Naive thymus-derived CD8-positive, alpha-beta T cell (primary cell): Measurements from ENCODE around the gene ZNF563. TPM values are rescaled to one million over a fixed set of nuclear protein-coding genes. Genes with fewer than 3 reads are reported as not detected.
"Not testable (repeated sequence)": the region's sequence is repeated elsewhere in the genome, so short reads cannot be mapped to it uniquely, and the experiment has no call there.

Experiments
- ATAC-seq, 2 donors: fragments of 150-1000 bp; cut with Tn5 transposase in 1 of 2; sonication (Bioruptor Pico), chemical (Tn5 transposase) in 1 of 2; 1 replicate in 1 of 2; 2 replicates in 1 of 2; pipeline ENCODE4 v1.10.0; 2021; ENCODE audit warnings: mild to moderate bottlenecking in 2 of 2, moderate library complexity in 2 of 2
- POLR2A ChIA-PET: fragments of 350-600 bp; sonication (Branson Sonifier 250); formaldehyde crosslinking; loops from one replicate; lab custom pipeline; 2021; ENCODE audit warnings: antibody characterized with exemption; lab: Charles Lee
- DNase-seq, 10 donors: peaks; one replicate each; pipeline versions ENCODE4 v3.0.0 to v3.0.0-alpha.2; 2020 to 2022
- H3K27ac Mint-ChIP-seq, 10 donors: one replicate each; pipeline ENCODE4 v1.8.0; 2020 to 2022; ENCODE audit warnings: mild to moderate bottlenecking in 10 of 10, mixed read lengths in 10 of 10, moderate library complexity in 4 of 10, inconsistent platforms in 1 of 10
- H3K27me3 Mint-ChIP-seq, 5 donors: one replicate each; pipeline ENCODE4 v1.8.0; 2021 to 2022; ENCODE audit warnings: mixed read lengths in 5 of 5
- H3K36me3 Mint-ChIP-seq, 3 donors: one replicate each; pipeline ENCODE4 v1.8.0; 2020 to 2022; ENCODE audit warnings: mixed read lengths in 3 of 3, mild to moderate bottlenecking in 2 of 3, inconsistent platforms in 1 of 3
- H3K4me1 Mint-ChIP-seq, 4 donors: one replicate each; pipeline ENCODE4 v1.8.0; 2021 to 2022; ENCODE audit warnings: mixed read lengths in 4 of 4
- H3K4me3 Mint-ChIP-seq, 10 donors: one replicate each; pipeline ENCODE4 v1.8.0; 2020 to 2022; ENCODE audit warnings: mild to moderate bottlenecking in 10 of 10, mixed read lengths in 10 of 10, moderate library complexity in 6 of 10, inconsistent platforms in 1 of 10
- H3K9me3 Mint-ChIP-seq, 9 donors: one replicate each; pipeline ENCODE4 v1.8.0; 2020 to 2022; ENCODE audit warnings: mixed read lengths in 9 of 9, mild to moderate bottlenecking in 3 of 9, inconsistent platforms in 1 of 9, moderate library complexity in 1 of 9
- polyA plus RNA-seq, 3 donors: library from polyadenylated mRNA; unstranded; fragments of 300-500 nt; fragmentation: Illumina TruSeq; gene quantifications; one replicate each; pipeline ENCODE4 v1.2.3, GENCODE V29; 2021
- total RNA-seq, 8 experiments: library from RNA in 2 of 8; stranded (reverse) in 2 of 8; gene quantifications; one replicate each; pipeline ENCODE4 v1.2.3 and lab custom pipeline; 2021 to 2026

ZNF563 gene
- total and polyA plus RNA-seq, 5 experiments from 2014 or later = 3.4 to 18.6 (median 6.2) TPM

DNA sequence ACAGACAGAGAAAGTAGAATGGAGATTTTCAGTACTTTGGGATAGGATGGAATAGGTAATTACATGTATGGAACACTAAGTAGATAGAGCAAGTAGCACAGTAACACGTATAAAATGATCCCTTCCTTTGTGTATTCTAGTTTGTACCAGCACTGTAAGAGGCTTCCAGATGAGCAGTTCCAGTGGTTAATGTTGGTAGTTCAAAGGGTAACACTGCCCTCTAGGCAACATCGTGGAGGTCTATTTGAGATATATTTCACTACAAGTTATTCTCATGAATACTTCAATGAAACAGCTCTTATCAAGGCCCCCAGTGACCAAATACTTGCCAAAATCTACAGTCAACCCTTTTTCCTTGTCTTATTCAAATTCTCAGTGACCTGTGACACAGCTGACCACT is 13.5 kb upstream of the ZNF563 start:
- ATAC-seq (peak; percentile 68 to 84), DNase-seq (peak in 3 of 10 donors; percentile 9 to 30 (median 25))
- Mint-ChIP-seq H3K4me3 (no peak overlapping the region), H3K4me1 (no peaks in the 10 kb centered on the region), H3K27ac (no peak overlapping the region), H3K27me3 (no peaks in the 10 kb centered on the region), H3K36me3 (peaks cover 22 to 60% (median 47%) of the 10 kb centered on the region in 3 donors), H3K9me3 (peaks cover 0 to 82% (median 24%) of the 10 kb centered on the region in 9 donors)
- POLR2A ChIA-PET = interaction anchor here (0.9 kb wide), 1 partner anchor 13 kb away, joined by 3 read pairs; the partner anchor contains the start of gene ZNF563

DNA sequence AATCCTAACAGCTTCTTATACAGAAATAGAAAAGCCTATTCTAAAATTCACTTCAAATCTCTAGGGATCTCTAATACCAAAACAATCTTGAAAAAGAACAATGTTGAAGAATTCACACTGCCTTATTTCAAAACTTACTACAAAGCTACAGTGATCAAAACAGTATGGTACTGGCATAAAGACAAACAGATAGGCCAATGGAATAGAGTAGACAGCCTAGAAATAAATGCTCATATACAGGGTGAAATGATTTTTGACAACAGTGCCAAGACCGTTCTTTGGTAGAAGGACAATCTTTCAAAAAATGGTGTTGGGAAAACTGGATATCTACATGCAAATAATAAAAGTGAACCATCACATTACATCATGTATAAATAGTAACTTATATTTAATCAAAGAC is 11.8 kb upstream of the ZNF563 start:
- no peak for DNase-seq
- Mint-ChIP-seq H3K4me3 (no peak overlapping the region), H3K27me3 (no peaks in the 10 kb centered on the region), H3K4me1 (no peaks in the 10 kb centered on the region), H3K27ac (no peak overlapping the region), H3K9me3 (peaks cover 0 to 75% (median 24%) of the 10 kb centered on the region in 9 donors), H3K36me3 (peaks cover 10 to 52% (median 39%) of the 10 kb centered on the region in 3 donors)
- ATAC-seq = no peak
- POLR2A ChIA-PET = interaction anchor here (1.2 kb wide), 1 partner anchor 12 kb away, joined by 3 read pairs; the partner anchor contains the start of gene ZNF563

GRCh38 chr19:12331211-12331941 is 2.1 kb downstream of the ZNF563 start:
- POLR2A ChIA-PET = interaction anchor here (0.6 to 3.9 kb wide), 7 partner anchors 34 to 1565 kb away, joined by 3 to 135 read pairs (median 7); partner anchors contain the start of genes ZNF44 and ZNF442
- peak; percentile 12 for ATAC-seq
- peak; percentile 20 to 74 (median 37) for DNase-seq
- peak overlapping the region; percentile 88 to 100 (median 98) for H3K4me3 Mint-ChIP-seq
- H3K4me1 Mint-ChIP-seq = peaks cover 31 to 57% (median 49%) of the 10 kb centered on the region in 4 donors
- no peaks in the 10 kb centered on the region for H3K27me3 Mint-ChIP-seq
- peak overlapping the region; percentile 88 to 99 (median 97) for H3K27ac Mint-ChIP-seq
- peaks cover 0 to 8% (median 7%) of the 10 kb centered on the region in 3 donors for H3K36me3 Mint-ChIP-seq
- H3K9me3 Mint-ChIP-seq = no peaks in the 10 kb centered on the region

GRCh38 chr19:12330340-12330739 is 3.1 kb downstream of the ZNF563 start:
- peak overlapping the region in 9 of 10 donors; percentile 3 to 99 (median 98) for H3K27ac Mint-ChIP-seq
- peak overlapping the region in 7 of 10 donors; percentile 2 to 100 (median 99) for H3K4me3 Mint-ChIP-seq
- no peaks in the 10 kb centered on the region for H3K27me3 Mint-ChIP-seq
- POLR2A ChIA-PET = interaction anchor here (3.9 kb wide), 1 partner anchor 39 kb away, joined by 135 read pairs; the partner anchor contains the start of gene ZNF44
- peaks cover 0 to 19% (median 12%) of the 10 kb centered on the region in 3 donors for H3K36me3 Mint-ChIP-seq
- ATAC-seq = no peak
- no peaks in the 10 kb centered on the region for H3K9me3 Mint-ChIP-seq
- DNase-seq = no peak
- H3K4me1 Mint-ChIP-seq = peaks cover 35 to 62% (median 56%) of the 10 kb centered on the region in 4 donors

GRCh38 chr19:12325690-12326089 is 7.7 kb downstream of the ZNF563 start:
- peaks cover 0 to 15% (median 5%) of the 10 kb centered on the region in 9 donors for H3K9me3 Mint-ChIP-seq
- H3K4me1 Mint-ChIP-seq = peaks cover 15 to 36% (median 31%) of the 10 kb centered on the region in 4 donors
- POLR2A ChIA-PET = interaction anchor here (0.6 kb wide), 2 partner anchors 9 to 58 kb away, joined by 3 to 4 read pairs; no protein-coding TSS in a partner anchor
- DNase-seq = no peak
- ATAC-seq = no peak
- H3K36me3 Mint-ChIP-seq = peaks cover 15 to 58% (median 48%) of the 10 kb centered on the region in 3 donors
- no peak overlapping the region for H3K4me3 Mint-ChIP-seq
- H3K27me3 Mint-ChIP-seq = no peaks in the 10 kb centered on the region
- H3K27ac Mint-ChIP-seq = peak overlapping the region in 1 of 10 donors; percentile 8

DNA sequence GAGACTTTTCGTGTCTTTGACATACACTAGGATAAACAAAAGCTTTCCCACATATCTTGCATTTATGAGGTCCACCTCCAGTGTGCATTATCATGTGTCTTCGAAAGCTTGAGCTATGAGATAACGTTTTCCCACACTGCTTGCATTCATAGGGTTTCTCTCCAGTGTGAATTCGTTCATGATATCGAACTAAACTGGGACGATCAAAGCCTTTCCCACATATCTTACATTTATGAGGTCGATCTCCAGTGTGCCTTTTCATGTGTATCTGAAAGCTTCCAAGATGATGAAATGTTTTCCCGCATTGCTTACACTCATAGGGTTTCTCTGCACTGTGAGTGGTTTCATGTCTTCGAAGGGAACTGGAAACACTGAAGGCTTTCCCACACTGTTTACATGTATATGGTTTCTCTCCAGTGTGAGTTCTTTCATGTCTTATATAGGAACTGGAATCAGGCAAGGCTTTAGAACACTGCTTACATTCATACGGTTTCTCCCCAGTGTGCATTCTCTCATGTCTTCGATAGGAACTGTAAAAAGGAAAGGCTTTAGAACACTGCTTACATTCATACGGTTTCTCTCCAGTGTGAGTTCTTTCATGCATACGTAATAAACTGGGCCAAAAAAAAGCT is 14.5 kb downstream of the ZNF563 start:
- peaks cover 34 to 81% (median 78%) of the 10 kb centered on the region in 3 donors for H3K36me3 Mint-ChIP-seq
- H3K4me3 Mint-ChIP-seq = no peak overlapping the region
- ATAC-seq (no peak), DNase-seq (no peak)
- peaks cover 0 to 4% (median 2%) of the 10 kb centered on the region in 4 donors for H3K4me1 Mint-ChIP-seq
- H3K27me3 Mint-ChIP-seq = no peaks in the 10 kb centered on the region
- POLR2A ChIA-PET = no interaction called here
- H3K9me3 Mint-ChIP-seq = peaks cover 0 to 43% (median 29%) of the 10 kb centered on the region in 9 donors
- H3K27ac Mint-ChIP-seq = no peak overlapping the region

DNA sequence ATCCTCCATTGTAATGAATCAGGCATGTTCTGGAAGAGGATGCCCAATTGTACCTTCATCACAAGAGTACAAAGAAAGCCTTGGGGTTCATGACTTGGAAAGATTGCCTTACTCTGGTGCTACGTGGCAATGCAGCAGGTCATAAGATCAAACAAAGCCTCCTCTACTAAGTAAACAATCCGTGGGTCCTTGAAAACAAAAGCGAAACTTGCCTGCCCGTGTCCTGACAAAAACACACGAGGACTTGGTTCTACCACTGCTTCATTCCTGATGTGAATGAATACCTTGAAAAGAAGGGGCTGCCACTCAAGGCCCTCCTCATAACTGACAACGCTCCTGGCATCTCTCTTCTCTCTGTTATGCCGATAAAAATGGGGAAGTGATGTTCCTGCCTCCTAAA is 18.9 kb downstream of the ZNF563 start:
- DNase-seq (no peak), ATAC-seq (no peak)
- peaks cover 0 to 36% (median 22%) of the 10 kb centered on the region in 9 donors for H3K9me3 Mint-ChIP-seq
- H3K27ac Mint-ChIP-seq = no peak overlapping the region
- H3K36me3 Mint-ChIP-seq = peaks cover 20 to 51% (median 48%) of the 10 kb centered on the region in 3 donors
- peaks cover 0 to 4% (median 2%) of the 10 kb centered on the region in 4 donors for H3K4me1 Mint-ChIP-seq
- no peak overlapping the region for H3K4me3 Mint-ChIP-seq
- POLR2A ChIA-PET = interaction anchor here (0.7 kb wide), 2 partner anchors 9 to 132 kb away, joined by 3 to 6 read pairs; no protein-coding TSS in a partner anchor
- H3K27me3 Mint-ChIP-seq = no peaks in the 10 kb centered on the region

DNA sequence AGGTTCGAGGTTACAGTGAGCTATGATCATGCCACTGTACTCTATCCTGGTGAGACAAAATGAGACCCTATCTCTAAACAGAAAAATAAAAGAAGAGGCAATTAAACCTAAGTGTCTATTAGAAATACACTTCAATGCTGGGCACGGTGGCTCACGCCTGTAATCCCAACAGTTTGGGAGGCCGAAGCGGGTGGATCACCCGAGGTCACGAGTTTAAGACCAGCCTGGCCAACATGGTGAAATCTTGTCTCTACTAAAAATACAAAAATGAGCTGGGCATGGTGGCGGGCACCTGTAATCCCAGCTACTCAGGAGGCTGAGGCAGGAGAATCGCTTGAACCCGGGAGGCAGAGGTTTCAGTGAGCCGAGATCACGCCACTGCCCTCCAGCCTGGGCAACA is 24.5 kb downstream of the ZNF563 start:
- DNase-seq, H3K9me3 Mint-ChIP-seq, H3K4me3 Mint-ChIP-seq, H3K27me3 Mint-ChIP-seq, ATAC-seq, H3K4me1 Mint-ChIP-seq, H3K27ac Mint-ChIP-seq: not testable (repeated sequence)
- peaks cover 0 to 12% (median 8%) of the 10 kb centered on the region in 3 donors for H3K36me3 Mint-ChIP-seq
- POLR2A ChIA-PET = interaction anchor here (0.6 to 1.1 kb wide), 2 partner anchors 14 to 15 kb away, joined by 3 to 6 read pairs; partner anchors contain the start of gene ZNF44

DNA sequence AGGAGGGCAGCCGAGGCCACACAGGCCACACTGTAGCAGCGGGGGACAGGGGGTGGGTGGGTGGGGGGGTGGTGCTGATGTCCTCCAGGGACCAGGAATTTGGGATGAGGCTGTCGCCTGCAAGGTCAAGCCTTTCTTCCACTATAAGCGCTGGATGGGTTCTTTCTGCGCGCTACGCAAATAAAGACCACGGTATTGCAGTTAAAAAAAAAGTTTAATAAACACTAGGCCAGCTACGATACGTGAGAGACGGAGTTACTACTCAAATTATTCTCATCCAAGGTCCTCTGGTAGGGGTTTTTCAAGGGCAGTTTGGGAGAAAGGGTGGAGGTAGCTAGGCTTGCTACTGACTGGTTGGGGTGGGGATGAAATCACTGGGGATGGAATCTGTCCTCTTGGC is 38.2 kb downstream of the ZNF563 start:
- DNase-seq (no peak), ATAC-seq (no peak)
- H3K4me3 Mint-ChIP-seq = peak overlapping the region; percentile 91 to 100 (median 97)
- peaks cover 18 to 37% (median 34%) of the 10 kb centered on the region in 4 donors for H3K4me1 Mint-ChIP-seq
- H3K27ac Mint-ChIP-seq = peak overlapping the region; percentile 91 to 98 (median 97)
- no peaks in the 10 kb centered on the region for H3K9me3 Mint-ChIP-seq
- no peaks in the 10 kb centered on the region for H3K27me3 Mint-ChIP-seq
- H3K36me3 Mint-ChIP-seq = peaks cover 0 to 13% (median 5%) of the 10 kb centered on the region in 3 donors
- POLR2A ChIA-PET = interaction anchor here (0.6 to 6.8 kb wide), 12 partner anchors 13 to 497 kb away, joined by 3 to 135 read pairs (median 4); partner anchors contain the start of genes ZNF136 and ZNF563

GRCh38 chr19:12294249-12295158 is 38.9 kb downstream of the ZNF563 start, which contains the start of gene ZNF44:
Gene ZNF44, minus strand, starts transcription at chr19:12294883. Its CDS starts 189 bp downstream, at chr19:12294694.
- H3K9me3 Mint-ChIP-seq = no peaks in the 10 kb centered on the region
- peaks cover 20 to 44% (median 40%) of the 10 kb centered on the region in 4 donors for H3K4me1 Mint-ChIP-seq
- peak within 1 kb of the TSS; percentile 91 to 100 (median 98) for H3K4me3 Mint-ChIP-seq
- DNase-seq (peak; percentile 82 to 98 (median 95)), ATAC-seq (peak; percentile 94 to 98)
- POLR2A ChIA-PET = interaction anchor here (0.6 to 6.8 kb wide), 13 partner anchors 10 to 498 kb away, joined by 3 to 135 read pairs (median 3); partner anchors contain the start of genes ZNF136, ZNF442 and ZNF563
- peaks cover 0 to 13% (median 5%) of the 10 kb centered on the region in 3 donors for H3K36me3 Mint-ChIP-seq
- H3K27ac Mint-ChIP-seq = peak within 1 kb of the TSS; percentile 91 to 99 (median 98)
- no peaks in the 10 kb centered on the region for H3K27me3 Mint-ChIP-seq

DNA sequence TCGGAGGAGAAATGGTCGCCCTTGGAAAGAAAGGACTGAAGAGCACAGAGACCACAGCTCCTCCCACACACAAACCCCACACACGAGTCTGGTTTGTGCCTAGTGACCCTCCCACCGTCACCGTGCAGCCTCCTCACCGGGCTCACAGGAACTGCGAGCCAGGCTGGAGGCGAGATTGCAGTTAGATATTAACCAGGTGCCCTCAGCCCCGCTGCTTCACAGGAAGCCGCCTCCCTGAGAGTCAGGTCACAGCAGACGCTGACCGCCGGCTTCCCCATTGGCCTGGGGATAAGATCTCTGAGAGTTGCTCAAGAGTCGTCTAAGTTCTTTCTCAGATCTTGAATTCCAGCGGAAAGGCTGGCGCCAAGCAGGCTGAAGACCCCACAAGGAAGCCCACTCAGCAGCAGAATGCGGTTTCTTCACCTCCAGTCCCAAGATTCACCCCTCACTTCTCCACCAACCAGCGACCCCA is 39.6 kb downstream of the ZNF563 start:
- Mint-ChIP-seq H3K9me3 (no peaks in the 10 kb centered on the region), H3K27ac (peak overlapping the region; percentile 91 to 99 (median 97)), H3K36me3 (peaks cover 0 to 13% (median 5%) of the 10 kb centered on the region in 3 donors), H3K4me3 (peak overlapping the region; percentile 91 to 100 (median 98)), H3K27me3 (no peaks in the 10 kb centered on the region), H3K4me1 (peaks cover 19 to 51% (median 47%) of the 10 kb centered on the region in 4 donors)
- POLR2A ChIA-PET = interaction anchor here (1.0 to 6.8 kb wide), 7 partner anchors 10 to 131 kb away, joined by 3 to 135 read pairs (median 8); partner anchors contain the start of genes ZNF136, ZNF442 and ZNF563
- ATAC-seq (peak; percentile 11 to 12), DNase-seq (peak; percentile 28 to 68 (median 35))
